GM18909 (cell line): Measurements from ENCODE around the gene PPIL4.

Source experiments
- ATAC-seq: cut with Tn5 transposase; IDR thresholded peaks from one replicate; pipeline ENCODE4 v1.9.1; 2021; ENCODE audit warnings: mild to moderate bottlenecking; ENCODE audit not compliant: unreplicated experiment, poor library complexity

The PPIL4 gene

GRCh38 chr6:149545754-149546471 is at the start of gene PPIL4:
Gene PPIL4 (minus strand): TSS chr6:149546043. CDS start chr6:149546005, 38 bp downstream.
- peak; percentile 94 for ATAC-seq

DNA sequence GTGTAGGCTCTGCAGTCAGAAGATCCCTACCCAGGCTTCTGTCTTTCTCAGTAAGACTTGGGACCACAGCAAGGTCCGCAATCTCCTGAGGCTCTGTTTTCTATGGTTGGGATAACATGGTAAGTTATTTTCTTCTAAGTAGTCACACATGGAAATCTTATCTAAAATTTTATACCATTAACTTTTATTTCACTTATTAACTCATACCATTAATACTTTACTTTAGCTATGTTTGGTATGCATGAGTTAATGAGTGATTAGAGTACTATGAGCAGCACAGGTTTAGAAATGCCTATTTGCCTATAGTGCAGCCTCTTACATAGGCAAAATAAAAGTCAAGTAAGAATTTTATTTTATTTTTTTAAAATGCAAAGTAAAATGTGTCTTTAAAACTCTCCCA is 47.6 kb upstream of the PPIL4 start:
- ATAC-seq: no peak

- no peak for ATAC-seq
These were observed 47.1 kb upstream of the PPIL4 start for GRCh38 chr6:149592983-149593382.

DNA sequence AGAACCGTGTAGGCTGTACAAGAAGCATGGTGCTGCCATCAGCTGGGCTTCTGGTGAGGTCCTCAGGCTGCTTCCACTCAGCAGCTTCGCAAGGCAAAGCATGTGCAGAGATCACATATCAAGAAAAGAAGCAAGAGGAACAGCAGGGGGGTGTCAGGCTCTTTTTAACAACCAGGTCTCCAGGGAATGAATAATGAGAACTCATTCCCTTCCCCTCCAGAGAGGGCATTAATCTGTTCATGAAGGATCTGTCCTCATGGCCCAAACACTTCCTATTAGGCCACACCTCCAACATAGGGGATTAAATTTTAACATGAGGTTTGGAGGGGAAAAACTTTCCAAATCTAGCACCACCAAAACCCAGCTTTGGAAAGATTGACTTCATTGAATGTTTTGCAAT is 40.3 kb upstream of the PPIL4 start:
- no peak for ATAC-seq

DNA sequence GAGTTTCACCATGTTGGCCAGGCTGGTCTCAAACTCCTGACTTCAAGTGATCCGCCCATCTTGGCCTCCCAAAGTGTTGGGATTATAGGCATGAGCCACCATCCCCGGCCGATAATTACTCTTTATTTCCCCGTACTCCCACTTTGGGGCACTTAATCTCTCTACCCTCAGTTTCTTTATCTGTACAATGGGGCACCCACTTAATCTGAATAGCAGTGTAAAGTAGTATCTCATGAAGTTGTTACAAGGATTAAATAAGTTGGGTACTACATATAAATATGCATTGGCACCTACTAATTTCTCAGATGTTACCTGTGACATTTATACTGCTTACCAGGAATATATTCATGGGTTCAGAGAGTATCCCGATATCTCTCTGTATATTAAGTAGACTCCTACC is 35.5 kb upstream of the PPIL4 start:
- no peak for ATAC-seq

- no peak for ATAC-seq
These were observed 35.0 kb upstream of the PPIL4 start for GRCh38 chr6:149580880-149581279.

DNA sequence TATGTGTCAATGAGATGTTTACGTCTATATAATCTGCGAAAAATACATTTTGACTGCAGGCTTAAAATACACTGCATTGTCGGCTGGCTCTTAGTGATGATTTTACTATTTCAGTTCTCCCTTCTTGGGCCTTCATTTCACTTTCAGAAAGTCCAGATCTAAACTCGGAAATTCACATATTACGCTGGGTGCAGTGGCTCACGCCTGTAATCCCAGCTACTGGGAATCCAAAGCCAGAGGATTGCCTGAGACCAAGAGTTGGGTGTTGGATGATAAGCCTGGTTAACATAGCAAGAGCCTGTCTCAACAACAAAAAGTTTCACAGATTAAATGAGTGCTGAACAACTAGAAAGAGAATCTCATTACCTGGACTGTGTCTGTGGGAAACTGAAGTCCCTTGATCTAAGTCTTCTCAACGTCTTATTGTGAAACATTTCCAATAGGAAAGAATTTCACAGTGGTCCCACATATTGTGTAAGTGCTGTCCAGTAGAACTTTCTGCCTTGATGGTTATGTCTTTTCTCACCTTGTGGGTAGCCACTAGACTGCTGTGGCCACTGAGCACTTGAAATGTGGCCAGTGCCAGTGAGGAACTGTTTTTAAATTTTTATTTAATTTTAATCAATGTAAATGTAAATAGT is 22.2 kb upstream of the PPIL4 start:
- no peak for ATAC-seq

- no peak for ATAC-seq
These were observed 21.3 kb upstream of the PPIL4 start for GRCh38 chr6:149567194-149567586.

DNA sequence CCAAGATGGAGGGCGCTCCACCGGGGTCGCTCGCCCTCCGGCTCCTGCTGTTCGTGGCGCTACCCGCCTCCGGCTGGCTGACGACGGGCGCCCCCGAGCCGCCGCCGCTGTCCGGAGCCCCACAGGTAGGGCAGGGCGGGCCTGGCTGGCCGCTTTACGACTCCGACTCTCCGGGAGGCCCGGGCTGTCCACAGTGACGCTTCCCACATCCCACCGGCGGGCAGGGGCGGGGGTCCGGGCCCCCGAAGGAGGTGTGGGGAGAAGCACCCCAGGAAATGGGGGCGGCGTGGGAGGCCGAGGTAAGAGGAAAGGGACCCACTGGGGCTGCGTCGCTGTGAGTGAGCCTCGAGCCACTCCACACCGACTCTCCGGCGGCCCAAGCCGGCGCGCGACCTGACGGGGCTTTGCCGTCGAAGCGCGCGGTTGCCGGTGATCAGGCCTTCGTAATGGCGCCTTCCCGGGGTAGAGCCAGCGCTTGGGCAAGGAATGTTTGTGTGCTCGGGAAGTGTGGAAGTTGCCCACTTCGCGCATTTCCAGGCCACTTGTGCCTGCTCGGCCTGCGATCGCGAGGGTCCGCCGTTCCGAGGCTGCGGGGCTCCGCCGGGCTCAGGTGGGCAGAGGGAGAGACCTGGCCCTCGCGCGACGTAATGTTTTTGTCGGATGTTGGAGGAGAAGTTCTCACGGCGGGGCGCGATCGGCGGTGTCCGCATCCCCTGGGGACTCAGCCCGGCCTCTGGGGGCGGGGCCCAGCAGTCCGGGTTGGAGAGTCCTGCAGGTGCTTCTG is 20.8 kb upstream of the PPIL4 start:
- ATAC-seq: peak; percentile 17

GRCh38 chr6:149565527-149566409 is 19.9 kb upstream of the PPIL4 start, which contains the start of gene GINM1:
Gene GINM1 (plus strand): TSS chr6:149566375. CDS start chr6:149566415, 40 bp downstream.
- ATAC-seq: peak; percentile 83

DNA sequence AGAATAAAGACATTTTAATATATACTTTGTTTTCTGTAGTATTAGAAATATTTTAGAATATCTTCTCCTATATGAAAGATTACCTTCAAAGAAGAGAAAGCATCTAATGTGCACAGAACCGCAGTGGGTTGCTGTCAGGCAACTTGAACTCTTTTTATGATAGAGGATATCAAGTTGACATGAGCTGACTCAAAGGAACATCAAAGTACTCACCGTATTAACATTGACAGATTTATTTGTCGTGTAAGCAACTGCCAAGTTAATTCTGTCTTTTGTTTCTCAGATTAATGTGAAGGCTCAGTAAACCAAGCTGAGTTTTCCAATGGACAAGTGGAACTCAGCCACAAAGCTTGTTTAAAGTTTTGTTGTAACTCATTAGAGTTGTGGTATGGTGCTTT is 18.1 kb upstream of the PPIL4 start:
- ATAC-seq: no peak

GRCh38 chr6:149563203-149563927 is 17.5 kb upstream of the PPIL4 start:
- no peak for ATAC-seq

DNA sequence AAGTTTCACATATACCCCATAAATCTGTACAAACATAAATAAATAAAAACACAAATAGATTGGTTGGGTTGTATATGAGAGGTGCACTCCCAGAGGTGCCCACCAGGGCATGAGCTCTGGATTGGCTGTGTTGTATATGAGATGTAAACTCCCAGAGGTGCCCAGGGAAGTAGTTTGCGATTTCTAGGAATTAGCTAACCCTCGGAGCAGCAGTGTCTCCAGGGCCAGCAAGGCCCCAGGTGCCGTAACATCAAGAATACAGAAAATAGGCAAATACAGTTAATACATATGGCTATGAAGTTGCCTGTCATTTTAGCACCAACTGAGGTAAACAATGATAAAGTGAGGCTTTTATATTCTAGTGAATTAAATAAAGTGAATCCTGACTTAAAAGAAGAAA is 14.9 kb upstream of the PPIL4 start:
- ATAC-seq: peak; percentile 34

GRCh38 chr6:149559389-149559788 is 13.5 kb upstream of the PPIL4 start:
- ATAC-seq: no peak

GRCh38 chr6:149558029-149558428 is 12.2 kb upstream of the PPIL4 start:
- no peak for ATAC-seq

GRCh38 chr6:149551920-149552319 is 6.1 kb upstream of the PPIL4 start:
- no peak for ATAC-seq

- ATAC-seq: peak; percentile 27
These were observed 537 bp downstream of the PPIL4 start for GRCh38 chr6:149545258-149545753.

GRCh38 chr6:149544646-149545257 is 1.1 kb downstream of the PPIL4 start:
- ATAC-seq: no peak

GRCh38 chr6:149541139-149541538 is 4.7 kb downstream of the PPIL4 start:
- no peak for ATAC-seq
